ENCODE results near the gene TASP1.
"Not testable (repeated sequence)": the region's sequence is repeated elsewhere in the genome, so short reads cannot be mapped to it uniquely, and the experiment has no call there.

Gene TASP1

DNA sequence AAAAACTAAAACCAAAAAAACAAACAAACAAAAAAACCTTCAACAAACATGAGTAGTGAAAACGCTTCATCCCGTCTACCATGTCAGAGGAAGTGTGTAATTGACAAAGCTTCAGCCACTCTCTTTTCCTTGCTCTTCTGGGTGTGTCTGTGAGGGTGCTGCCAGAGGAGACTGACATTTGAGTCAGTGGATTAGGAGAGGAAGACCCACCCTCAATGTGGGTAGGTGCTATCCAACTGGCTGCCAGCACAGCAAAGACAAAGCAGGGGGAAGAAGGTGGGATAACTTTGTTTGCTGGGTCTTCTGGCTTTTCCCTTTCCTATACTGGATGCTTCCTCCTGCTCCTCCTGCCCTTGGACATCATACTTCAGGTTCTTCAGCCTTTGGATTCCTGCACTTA lies 145.6 kb downstream of the TASP1 start:
- no peak for DNase-seq (ENCODE audit: low spot score)

DNA sequence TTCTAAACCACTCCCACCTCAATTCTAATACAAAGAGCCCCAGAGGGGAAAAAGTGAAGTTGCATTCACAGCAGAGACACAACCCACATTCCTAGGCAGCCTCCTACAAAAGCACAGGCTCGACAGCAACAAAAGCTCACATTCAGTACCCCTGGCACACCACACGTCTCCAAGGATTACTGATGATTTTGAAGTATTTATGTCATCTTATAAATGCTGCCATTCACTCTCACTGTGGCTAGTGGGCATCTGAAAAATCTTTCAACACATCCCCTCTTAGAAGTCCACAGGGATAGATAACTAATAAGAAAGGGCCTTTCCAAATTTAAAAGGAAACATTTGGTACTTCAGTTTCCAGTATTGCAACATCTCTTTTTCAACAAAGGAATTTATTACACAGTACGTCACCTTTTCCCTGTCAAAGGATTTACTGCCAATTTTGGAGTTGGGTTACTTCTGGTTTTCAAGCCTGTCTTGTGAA lies 146.7 kb downstream of the TASP1 start:
- DNase-seq (ENCODE audit: low spot score), result no peak

DNA sequence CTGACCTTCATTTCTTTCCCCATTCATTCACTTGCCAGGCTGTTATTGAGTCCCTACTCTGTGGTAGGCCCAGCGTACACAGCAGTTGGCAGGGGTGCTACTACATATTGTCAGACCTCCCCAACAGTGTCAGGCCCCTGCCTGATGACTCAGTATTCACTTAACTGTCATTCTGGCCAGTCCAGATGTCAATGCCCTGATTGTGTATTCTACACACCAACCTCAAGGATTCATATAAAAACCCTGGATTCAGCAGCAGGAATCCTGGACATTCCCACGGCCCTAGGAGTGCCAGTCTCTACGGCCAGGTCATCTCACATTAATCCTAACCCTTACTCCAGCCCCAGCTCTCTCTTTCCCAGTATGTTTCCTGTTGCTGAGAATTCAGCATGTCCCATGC lies 151.5 kb downstream of the TASP1 start:
- no peak for DNase-seq (ENCODE audit: low spot score)

DNA sequence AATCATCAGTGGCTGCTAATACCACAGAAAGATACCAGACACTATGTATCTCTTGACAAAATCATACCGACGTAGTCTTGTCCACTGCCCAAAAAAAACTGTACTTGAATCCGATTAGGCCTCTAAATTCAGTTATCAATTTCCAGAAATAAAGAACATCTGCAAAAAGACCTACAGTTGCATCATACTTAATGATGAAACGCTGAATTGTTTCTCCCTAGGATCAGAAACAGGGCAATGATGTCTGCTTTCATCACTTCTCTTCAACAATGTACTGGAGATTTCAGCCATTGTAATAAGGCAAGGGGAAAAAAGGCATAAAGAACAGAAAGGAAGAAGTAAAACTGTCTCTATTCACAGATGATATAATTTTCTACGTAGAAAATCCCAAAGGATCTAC lies 152.0 kb downstream of the TASP1 start:
- no peak for DNase-seq (ENCODE audit: low spot score)

DNA sequence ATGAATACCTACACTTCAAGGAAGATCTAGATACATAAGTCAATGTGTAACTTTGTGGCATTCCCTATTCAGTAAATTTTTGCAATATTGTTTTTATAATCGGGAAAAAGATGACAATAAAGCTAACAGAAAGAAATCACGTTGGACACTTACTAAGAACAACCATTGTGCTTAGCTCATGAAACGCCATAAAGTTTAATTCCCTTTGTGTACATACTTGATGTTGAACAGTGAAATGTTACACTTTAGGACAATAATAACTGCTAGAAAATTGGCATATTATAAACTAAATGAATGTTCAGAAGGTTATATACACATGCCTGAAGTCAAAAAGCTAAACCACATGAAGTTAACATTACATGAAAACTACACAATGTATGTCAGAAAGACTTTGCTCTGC lies 153.2 kb downstream of the TASP1 start:
- DNase-seq (ENCODE audit: low spot score), result no peak

DNA sequence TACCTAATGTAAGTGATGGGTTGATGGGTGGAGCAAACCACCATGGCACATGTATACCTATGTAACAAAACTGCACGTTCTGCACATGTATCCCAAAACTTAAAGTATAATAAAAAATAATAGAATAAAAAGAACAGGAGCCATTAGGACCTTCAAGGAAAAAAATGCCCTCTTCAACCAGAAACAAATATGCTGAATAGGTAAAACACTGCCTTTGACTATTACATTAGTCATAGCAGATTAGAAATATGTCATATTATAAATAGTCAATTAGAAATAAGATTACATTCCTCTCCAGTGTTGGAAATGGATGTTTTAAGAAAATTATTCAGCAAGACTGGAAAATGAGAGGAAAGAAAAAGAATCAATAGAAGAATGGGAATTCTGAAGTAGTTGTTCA lies 153.7 kb downstream of the TASP1 start:
- DNase-seq (ENCODE audit: low spot score), result not testable (repeated sequence)

DNA sequence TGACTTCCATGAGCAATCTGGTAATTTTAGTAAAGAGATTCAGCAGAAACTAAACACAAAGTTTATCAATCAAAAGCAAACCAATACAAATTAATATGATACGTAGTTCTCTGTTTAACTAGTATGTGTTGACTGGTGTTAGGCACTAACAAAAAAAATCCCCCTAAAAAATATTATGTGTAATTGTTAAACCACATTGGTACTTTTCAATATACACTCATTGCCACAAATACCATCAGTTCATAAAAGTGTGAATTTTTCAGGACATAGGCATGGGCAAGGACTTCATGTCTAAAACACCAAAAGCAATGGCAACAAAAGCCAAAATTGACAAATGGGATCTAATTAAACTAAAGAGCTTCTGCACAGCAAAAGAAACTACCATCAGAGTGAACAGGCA lies 155.3 kb downstream of the TASP1 start:
- DNase-seq (ENCODE audit: low spot score), result not testable (repeated sequence)

DNA sequence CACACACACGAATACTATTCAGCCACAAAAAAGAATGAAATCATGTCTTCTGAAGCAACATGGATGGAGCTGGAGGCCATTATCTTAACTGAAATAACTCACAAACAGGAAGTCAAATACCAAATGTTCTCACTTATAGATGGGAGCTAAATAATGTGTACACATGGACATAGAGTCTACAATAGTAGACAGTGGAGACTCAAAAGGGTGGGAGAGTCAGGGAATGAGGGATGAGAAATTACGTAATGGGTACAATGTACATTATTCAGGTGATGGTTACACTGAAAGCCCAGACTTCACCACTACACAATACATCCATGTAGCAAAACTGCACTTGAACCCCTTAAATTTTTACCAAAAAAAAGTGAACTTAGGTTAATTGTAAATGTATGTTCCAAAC lies 160.4 kb downstream of the TASP1 start:
- DNase-seq (ENCODE audit: low spot score), result no peak

DNA sequence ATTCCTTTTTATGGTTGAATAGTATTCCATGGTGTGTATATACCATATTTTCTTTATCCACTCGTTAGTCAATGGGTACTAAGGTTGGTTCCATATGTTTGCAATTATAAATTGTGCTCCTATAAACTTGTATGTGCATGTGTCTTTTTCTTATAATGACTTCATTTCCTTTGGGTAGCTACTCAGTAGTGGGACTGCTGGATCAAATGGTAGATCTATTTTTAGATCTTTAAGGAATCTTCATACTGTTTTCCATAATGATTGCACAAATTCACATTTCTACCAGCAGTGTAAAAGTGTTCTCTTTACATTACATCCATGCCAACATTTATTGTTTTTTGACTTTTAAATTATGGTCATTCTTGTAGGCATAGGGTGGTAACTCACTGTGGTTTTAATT lies 164.3 kb downstream of the TASP1 start:
- DNase-seq (ENCODE audit: low spot score), result no peak

DNA sequence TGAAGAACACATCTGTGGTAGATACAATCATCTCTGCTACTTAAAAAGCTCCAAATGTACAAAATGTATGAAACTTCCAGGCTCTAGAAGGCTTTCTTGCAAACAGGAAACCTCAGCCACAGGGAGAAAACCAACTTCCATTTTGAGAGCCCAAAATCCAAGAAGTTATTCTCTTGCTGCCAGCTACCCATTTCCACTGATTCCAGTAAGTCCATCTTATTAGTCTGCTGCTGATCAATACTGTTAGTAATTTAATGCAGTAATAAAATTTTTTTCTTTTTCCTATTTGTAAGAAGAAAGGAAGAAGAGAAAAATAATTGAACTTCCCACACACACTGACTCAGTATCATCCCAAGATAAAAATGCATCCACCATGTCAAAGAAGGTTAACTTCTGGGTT lies 169.5 kb downstream of the TASP1 start:
- no peak for DNase-seq (ENCODE audit: low spot score)

DNA sequence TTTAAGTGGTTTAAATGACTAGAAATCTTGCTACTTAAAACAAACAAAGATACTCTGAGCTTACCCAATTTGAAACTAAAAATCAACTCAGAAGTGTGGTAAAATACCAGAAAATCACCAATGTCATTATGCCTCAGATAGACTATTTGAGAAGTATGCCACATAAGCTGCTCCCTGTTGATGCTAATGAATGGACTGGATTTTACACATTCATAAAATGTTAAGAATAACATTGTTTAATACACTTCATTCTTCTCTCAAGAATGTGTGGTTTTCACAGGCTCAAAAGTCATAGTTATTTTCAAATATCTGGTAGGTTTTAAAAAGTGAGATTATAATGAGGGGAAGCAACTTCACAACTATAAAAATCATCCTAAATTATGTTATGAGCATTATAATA lies 170.6 kb downstream of the TASP1 start:
- no peak for DNase-seq (ENCODE audit: low spot score)

DNA sequence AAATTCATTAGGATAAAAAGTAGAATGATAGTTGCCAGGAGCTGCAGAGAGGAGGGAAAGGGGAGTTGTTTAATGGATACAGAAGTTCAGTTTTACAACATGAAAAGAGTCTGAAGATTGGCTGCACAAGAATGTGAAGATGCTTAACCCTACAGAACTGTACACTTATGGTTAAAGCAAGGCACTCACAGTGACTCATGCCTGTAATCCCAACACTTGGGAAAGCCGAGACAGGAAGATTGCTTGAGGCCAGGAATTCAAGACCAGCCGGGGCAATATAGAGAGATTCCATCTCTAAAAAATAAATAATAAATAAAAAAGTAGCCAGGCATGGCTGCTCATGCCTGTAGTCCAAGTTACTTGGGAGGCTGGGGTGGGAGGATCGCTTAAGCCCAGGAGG lies 174.0 kb downstream of the TASP1 start:
- DNase-seq (ENCODE audit: low spot score), result no peak

DNA sequence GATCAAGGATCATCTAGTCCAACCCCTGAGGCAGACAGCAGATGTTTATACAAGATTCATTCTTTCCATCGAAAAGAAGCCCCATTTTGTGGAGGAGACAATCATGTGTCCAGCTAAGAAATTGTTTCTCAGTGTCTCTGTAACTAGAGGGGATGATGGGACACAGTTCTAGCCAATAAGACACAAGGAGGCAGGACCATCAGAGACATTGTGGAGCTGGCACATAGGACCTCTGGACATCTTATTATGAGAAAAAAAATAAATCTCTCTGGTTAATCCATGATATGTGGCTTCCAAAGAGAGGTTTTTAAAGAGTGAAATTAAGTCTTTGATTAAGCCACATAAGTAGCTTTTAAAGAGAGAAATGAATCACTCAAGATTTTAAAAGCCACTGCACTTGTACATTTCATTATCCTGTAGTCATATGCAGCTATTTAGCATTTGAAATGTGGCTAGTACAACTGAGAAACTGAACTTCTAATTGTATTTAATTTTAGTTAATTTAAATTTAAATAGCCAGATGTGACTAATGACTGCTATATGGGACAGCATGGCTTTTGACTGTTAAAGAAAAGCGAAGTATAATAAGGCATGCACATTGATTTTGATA lies 176.8 kb downstream of the TASP1 start:
- DNase-seq (ENCODE audit: low spot score), result no peak

DNA sequence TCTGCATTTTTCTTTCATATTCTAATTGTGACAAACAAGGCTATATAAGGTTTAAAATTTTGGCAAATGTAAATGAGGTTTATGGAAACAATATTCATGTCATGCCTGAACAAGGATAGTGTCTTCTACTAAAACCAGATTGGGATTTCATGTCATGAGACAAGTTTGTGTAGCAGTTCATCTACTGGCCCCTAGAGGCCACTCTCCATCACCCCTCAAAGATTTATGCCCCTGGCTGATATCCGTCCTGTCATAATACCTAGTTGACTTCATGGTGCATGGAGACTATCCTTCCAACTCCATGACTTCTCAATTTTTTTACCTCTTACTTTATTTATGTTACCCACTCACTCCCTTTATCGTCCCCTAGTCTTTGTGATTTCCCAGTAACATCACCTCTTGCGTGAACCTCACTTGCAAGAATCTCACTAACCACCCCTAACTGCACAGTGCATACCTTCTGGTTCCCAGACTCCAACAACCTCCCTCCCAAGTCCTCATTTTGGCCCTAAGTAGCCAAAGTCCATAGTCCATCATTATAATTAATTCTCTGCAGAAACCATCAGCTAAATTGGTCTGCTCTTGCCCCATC lies 179.8 kb downstream of the TASP1 start:
- peak; percentile 59 for DNase-seq (ENCODE audit: low spot score)

DNA sequence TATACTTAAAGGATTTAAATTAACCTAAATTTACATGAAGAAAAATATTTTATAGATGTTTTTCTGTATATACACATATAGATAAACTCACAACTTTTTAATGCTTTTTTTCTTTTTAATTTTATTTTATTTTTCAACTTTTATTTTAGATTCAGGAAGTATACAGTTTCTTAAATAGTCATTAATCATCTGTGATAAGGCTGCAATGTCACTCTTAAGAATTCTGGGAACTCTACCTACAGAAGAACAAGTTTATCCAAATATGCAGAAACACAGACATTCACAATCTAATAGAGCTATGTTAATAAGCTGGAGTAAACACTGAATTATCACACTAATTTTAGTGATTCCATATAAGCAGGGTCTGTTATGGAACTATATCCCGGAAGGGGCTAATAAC lies 181.2 kb downstream of the TASP1 start:
- no peak for DNase-seq (ENCODE audit: low spot score)

DNA sequence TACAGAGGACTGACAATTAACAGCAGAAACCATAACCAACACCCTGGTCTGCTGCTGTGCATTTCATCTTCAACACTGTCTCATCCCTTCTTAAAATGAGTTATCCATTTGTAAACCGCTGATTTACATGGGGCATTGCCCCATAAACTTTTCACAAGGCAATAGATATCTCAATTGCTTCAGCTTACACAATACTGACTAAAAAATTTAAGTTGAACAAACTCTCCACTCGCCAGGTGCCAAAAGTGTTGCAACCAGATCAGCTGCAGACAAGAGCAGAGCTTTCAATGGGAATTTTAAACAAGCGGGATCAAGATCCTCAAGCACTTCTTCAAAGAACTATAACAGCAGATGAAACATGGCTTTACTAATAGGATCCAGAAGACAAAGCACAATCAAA lies 183.0 kb downstream of the TASP1 start:
- DNase-seq (ENCODE audit: low spot score), result no peak

DNA sequence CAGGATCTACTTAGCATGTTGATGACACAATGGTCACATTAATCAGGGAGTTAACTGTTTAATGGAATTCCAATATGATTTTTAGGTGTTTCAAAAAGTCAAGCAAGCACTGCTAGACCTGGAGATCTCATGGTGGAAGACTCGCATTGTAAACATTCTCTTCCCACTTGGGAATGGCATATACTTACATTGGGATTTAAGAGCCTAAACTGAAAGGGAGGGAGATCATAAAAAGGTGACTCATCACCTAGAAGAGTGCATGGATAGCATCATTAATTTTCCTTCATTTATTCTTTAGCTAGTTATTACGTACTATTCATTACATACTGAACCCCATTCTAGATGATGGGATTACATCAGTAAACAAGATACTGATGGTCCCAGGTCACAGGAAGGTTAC lies 185.4 kb downstream of the TASP1 start:
- no peak for DNase-seq (ENCODE audit: low spot score)

DNA sequence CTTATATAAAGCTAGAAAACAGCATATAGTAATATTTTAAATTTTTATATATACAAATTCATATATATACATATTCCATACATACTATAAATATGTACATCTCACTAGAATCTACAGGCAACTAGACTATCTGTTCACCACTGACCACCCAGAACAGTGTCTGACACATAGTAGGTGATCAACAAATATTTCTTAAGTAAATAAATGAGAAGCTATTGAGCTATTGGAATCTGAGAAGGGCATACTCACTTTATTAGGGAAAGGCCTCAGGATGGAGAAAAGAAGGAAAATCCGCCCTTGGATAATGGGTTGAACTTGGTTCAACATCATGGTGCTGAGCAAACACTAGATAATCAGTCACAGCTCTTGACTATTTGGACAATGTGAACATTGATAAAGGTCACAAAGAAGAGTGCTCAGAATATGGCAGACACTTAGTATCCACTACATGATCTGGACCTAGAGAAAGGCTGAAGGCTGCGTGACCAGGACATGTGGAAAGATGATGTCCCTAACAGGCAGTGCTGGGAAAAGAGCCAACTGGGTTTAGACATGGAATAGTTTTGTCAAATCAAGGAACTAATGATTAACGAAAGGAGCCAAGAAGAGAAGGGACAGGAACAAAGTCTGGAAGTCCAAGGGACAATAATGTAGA lies 186.1 kb downstream of the TASP1 start:
- DNase-seq (ENCODE audit: low spot score), result no peak

DNA sequence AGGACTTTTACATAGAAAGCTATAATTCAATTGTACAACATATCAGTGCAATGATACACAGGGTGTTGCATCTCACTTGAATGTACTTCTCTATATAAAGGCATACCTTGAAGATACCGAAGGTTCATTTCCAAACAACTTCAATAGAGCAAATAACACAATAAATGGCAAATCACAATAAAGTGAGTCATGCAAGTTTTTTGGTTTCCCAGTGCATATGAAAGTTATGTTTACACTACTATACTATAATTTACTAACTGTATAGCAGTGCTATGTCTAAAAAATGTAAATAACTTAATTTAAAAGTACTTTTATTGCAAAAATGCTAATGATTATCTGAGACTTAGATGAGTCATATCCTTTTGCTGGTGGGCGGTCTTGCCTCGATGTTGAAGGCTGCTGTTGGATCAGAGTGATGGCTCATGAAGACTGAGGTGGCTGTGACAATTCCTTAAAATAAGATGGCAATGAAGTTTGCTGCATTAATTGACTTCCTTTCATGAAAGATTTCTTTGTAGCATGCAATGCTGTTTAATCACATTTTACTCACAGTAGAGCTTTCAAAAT lies 188.8 kb downstream of the TASP1 start:
- no peak for DNase-seq (ENCODE audit: low spot score)

DNA sequence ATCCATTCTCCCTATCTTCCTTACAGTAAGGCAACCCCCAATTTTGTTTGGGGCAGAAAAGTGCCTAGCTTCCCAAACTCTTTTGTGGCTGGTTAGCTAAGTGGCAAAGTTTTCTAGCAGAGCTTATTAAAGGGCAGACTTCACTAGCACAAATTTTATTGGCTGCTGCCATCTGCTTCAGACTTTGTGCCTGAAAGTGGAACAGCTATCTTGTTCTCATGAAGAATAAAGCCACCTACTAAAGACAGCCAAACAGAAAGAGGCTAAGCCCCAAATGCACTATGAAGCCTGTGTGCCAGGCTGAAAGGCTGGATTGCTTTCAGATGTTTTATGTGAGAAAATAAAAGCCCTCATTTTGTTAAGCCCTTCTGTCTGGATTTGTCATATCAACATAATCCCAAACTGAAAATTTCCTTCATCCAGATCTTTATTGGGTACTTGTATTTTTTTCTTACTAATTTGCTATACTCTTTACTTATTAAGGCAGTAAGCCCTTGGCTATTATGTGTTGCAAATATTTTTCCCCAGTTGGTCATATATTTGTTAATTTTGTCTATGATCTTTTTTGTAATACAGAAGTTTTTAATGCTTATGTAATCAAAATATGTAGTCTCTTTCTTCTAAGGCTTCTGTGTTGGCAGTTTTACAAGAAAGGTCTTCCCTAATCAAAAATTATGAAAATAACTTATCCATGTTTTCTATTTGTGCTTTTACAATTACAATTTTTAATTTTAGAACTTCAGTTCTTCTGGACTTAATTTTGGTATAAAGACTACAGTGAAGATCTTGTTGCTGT lies 191.1 kb downstream of the TASP1 start:
- DNase-seq (ENCODE audit: low spot score), result no peak

DNA sequence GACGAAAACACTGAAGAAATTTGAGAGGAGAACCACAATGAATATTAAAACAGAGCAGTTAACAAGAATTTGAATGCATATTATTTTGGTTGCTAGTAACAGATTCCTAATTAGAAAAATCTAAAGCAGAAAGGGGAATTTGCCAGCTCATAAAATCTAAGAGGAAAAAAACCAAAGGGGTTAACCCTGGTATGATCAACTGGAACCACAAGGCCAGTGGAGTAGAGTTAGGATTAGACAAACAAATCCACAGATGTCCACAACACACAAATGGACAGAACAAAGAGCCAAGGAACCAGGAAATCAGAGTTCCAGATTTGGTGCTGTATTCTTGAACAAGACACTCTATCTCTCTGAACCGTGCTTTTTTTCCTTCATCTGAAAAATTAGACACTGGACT lies 195.0 kb downstream of the TASP1 start:
- no peak for DNase-seq (ENCODE audit: low spot score)

DNA sequence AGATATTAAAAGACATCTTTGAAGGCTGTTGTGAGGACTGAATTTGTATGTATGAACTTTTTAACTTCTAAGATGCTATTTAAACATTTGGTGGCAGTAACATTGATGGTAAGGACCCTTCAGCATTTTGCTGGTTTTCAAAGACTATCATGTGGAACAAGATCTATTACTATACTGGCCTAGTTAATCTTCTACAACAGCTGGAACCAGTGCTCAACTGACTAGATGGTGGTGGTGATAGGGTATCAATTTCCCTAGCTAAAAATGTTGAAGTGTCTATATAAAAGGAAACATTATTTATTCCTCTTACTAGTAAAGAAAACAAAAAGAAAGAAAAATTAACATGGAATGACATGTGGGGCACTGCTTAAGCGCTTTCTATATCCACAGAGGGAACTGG lies 195.7 kb downstream of the TASP1 start:
- no peak for DNase-seq (ENCODE audit: low spot score)

DNA sequence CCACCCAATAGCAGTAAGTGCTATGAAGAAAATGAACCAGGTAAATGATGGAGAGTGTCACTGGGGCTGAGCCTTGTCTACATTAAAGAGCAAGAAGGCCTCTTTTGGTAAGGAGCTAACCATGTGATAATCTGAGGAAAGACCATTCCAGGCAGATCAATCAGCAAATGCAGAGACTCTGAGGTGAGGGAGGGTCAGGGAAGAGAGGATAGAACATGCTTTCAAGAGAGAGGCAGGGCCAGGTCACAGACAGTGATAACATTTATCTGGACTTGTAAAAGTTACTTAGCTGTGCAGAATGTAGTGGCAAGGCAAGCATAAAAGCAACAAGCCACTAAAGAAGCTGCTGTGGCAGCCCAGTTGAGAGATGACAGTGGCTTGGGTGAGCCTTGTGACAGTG lies 197.3 kb downstream of the TASP1 start:
- DNase-seq (ENCODE audit: low spot score), result no peak
